Chondrocyte (in vitro differentiated cells): ENCODE data around the gene ZNF566. TPM values are rescaled to one million over a fixed set of nuclear protein-coding genes. Genes with fewer than 3 reads are reported as not detected.

ENCODE experiments used
- DNase-seq: peaks from one replicate; pipeline ENCODE4 v3.0.0; 2021; ENCODE audit warnings: mixed read lengths, low spot score
- H3K27ac Mint-ChIP-seq: one replicate; pipeline ENCODE4 v1.8.0; 2021; ENCODE audit warnings: mild to moderate bottlenecking, moderate library complexity, mixed read lengths; ENCODE audit not compliant: unreplicated experiment
- H3K27me3 Mint-ChIP-seq: 2 replicates; pipeline ENCODE4 v1.8.0; 2021; ENCODE audit warnings: low read depth, mixed read lengths
- H3K36me3 Mint-ChIP-seq: 2 replicates; pipeline ENCODE4 v1.8.0; 2021; ENCODE audit warnings: low read depth, mixed read lengths
- H3K4me1 Mint-ChIP-seq: 2 replicates; pipeline ENCODE4 v1.8.0; 2021; ENCODE audit warnings: low read depth, mild to moderate bottlenecking, mixed read lengths
- H3K4me3 Mint-ChIP-seq: one replicate; pipeline ENCODE4 v1.8.0; 2021; ENCODE audit warnings: mild to moderate bottlenecking, moderate library complexity, mixed read lengths; ENCODE audit not compliant: unreplicated experiment
- H3K9me3 Mint-ChIP-seq: 2 replicates; pipeline ENCODE4 v1.8.0; 2021; ENCODE audit warnings: low read depth, mixed read lengths
- CTCF ChIP-seq: fragments of 200-600 bp; sonication (generic); IDR thresholded peaks from 2 replicates; pipeline ENCODE4 v1.5.0; 2021; ENCODE audit warnings: antibody characterized with exemption, mild to moderate bottlenecking, moderate library complexity
- total RNA-seq: library from RNA; stranded (reverse); gene quantifications from 3 replicates; pipeline ENCODE4 v1.2.1, GENCODE V29; 2021

Gene ZNF566
- total RNA-seq, 1 donor from 2014 or later: 12.1 TPM

- H3K4me3 Mint-ChIP-seq: peak overlapping the region; percentile 99
- peaks cover 23% of the 10 kb centered on the region for H3K9me3 Mint-ChIP-seq
- H3K36me3 Mint-ChIP-seq: peaks cover 29% of the 10 kb centered on the region
- no peak overlapping the region for H3K27ac Mint-ChIP-seq
- H3K27me3 Mint-ChIP-seq: no peaks in the 10 kb centered on the region
- DNase-seq: no peak
- TF ChIP-seq CTCF: no peak
- peaks cover 15% of the 10 kb centered on the region for H3K4me1 Mint-ChIP-seq
Observed at GRCh38 chr19:36526581-36526980, 37.2 kb upstream of the ZNF566 start.

- peaks cover 15% of the 10 kb centered on the region for H3K4me1 Mint-ChIP-seq
- no peak overlapping the region for H3K27ac Mint-ChIP-seq
- TF ChIP-seq CTCF: no peak
- H3K27me3 Mint-ChIP-seq: no peaks in the 10 kb centered on the region
- peaks cover 40% of the 10 kb centered on the region for H3K36me3 Mint-ChIP-seq
- H3K9me3 Mint-ChIP-seq: peaks cover 31% of the 10 kb centered on the region
- DNase-seq: no peak
- H3K4me3 Mint-ChIP-seq: no peak overlapping the region
Observed at GRCh38 chr19:36524617-36525016, 35.3 kb upstream of the ZNF566 start.

- no peak for DNase-seq
- H3K36me3 Mint-ChIP-seq: peaks cover 64% of the 10 kb centered on the region
- no peak for TF ChIP-seq CTCF
- no peaks in the 10 kb centered on the region for H3K27me3 Mint-ChIP-seq
- no peak overlapping the region for H3K4me3 Mint-ChIP-seq
- no peaks in the 10 kb centered on the region for H3K4me1 Mint-ChIP-seq
- no peak overlapping the region for H3K27ac Mint-ChIP-seq
- H3K9me3 Mint-ChIP-seq: peaks cover 62% of the 10 kb centered on the region
Observed at GRCh38 chr19:36514012-36514612, 24.8 kb upstream of the ZNF566 start.

- TF ChIP-seq CTCF: no peak
- Mint-ChIP-seq H3K27ac (no peak overlapping the region), H3K4me1 (no peaks in the 10 kb centered on the region), H3K4me3 (no peak overlapping the region), H3K36me3 (peaks cover 22% of the 10 kb centered on the region), H3K9me3 (peaks cover 43% of the 10 kb centered on the region), H3K27me3 (no peaks in the 10 kb centered on the region)
- DNase-seq: no peak
Observed at GRCh38 chr19:36508325-36508724, 19.0 kb upstream of the ZNF566 start.

DNA sequence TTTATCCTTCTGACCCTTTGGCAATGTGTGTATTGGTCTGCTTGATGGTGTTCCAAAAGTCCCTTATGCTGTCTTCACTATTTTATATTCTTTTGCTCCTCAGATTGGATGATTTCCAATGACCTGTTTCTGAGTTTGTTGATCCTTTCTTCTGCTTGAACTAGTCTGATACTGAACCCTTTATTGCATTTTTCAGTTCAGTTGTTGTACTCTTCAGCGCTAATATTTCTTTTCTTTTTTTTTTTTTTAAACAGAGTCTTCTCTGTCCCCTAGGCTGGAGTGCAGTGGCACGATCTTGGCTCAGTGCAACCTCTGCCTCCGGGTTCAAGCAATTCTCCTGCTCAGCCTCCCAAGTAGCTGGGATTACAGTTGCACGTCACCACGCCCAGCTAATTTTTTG, 12.6 kb upstream of the ZNF566 start:
- no peak for TF ChIP-seq CTCF
- peaks cover 46% of the 10 kb centered on the region for H3K9me3 Mint-ChIP-seq
- H3K4me3 Mint-ChIP-seq: no peak overlapping the region

More for the DNA sequence above, 12.6 kb upstream of the ZNF566 start:
- no peak for DNase-seq
- Mint-ChIP-seq H3K4me1 (no peaks in the 10 kb centered on the region), H3K36me3 (peaks cover 18% of the 10 kb centered on the region), H3K27ac (no peak overlapping the region), H3K27me3 (no peaks in the 10 kb centered on the region)
